HG03342 (cell line): ENCODE results near the gene RNU6-1.

Experiments
- ATAC-seq: cut with Tn5 transposase; IDR thresholded peaks from one replicate; pipeline ENCODE4 v1.9.1; 2021; ENCODE audit warnings: mild to moderate bottlenecking, moderate library complexity; ENCODE audit not compliant: unreplicated experiment

The RNU6-1 gene

DNA sequence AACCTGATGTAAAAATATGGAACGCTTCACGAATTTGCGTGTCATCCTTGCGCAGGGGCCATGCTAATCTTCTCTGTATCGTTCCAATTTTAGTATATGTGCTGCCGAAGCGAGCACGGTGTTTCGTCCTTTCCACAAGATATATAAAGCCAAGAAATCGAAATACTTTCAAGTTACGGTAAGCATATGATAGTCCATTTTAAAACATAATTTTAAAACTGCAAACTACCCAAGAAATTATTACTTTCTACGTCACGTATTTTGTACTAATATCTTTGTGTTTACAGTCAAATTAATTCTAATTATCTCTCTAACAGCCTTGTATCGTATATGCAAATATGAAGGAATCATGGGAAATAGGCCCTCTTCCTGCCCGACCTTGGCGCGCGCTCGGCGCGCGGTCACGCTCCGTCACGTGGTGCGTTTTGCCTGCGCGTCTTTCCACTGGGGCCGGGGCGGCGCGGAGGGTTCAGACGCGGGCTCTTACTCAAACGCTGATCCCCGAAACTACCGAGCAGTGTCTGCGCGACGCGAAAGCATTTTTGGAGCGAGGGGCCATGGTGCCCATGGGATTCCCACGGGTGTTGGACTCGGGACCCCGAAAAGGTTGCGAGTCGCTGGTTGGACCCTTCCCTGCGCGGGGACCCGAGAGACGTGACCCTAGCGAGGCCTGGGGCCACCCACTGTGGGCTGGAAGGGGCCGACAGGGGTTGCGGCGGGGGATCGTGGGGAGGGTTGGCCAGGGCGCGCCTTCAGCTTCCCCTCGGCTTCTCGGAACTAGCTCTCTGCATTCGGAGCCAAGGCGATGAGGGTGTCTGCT is at the start of gene RNU6-1:
Gene RNU6-1, minus strand, starts transcription at position 117 of the 820 bp plus-strand sequence.
- ATAC-seq = peak; percentile 83

- no peak for ATAC-seq
Measured at GRCh38 chr15:67887776-67888175, 47.9 kb upstream of the RNU6-1 start.

- no peak for ATAC-seq
Measured at GRCh38 chr15:67885861-67886260, 46.0 kb upstream of the RNU6-1 start.

GRCh38 chr15:67885175-67885523 is 45.3 kb upstream of the RNU6-1 start:
- no peak for ATAC-seq

- no peak for ATAC-seq
Measured at GRCh38 chr15:67884514-67885174, 44.8 kb upstream of the RNU6-1 start.

DNA sequence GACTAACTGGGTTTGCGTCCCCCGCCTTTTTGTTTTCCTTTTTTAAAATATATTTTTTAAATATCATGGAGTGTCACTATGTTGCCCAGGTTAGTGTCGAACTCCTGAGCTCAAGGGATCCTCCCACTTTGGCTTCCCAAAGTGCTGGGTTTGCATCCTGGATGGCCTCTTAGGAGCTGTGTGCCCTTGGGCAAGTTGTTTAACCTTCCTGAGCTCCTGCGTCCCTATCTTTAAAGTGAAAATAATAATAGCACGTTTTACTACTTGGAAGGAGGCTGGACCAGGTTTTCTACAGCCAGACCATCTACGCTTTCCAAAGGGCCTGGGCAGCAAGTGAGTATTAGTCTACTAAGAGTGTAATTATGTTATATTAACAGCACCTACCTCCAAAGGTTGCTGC is 44.2 kb upstream of the RNU6-1 start:
- no peak for ATAC-seq

GRCh38 chr15:67883234-67883773 is 43.5 kb upstream of the RNU6-1 start:
- ATAC-seq = no peak

DNA sequence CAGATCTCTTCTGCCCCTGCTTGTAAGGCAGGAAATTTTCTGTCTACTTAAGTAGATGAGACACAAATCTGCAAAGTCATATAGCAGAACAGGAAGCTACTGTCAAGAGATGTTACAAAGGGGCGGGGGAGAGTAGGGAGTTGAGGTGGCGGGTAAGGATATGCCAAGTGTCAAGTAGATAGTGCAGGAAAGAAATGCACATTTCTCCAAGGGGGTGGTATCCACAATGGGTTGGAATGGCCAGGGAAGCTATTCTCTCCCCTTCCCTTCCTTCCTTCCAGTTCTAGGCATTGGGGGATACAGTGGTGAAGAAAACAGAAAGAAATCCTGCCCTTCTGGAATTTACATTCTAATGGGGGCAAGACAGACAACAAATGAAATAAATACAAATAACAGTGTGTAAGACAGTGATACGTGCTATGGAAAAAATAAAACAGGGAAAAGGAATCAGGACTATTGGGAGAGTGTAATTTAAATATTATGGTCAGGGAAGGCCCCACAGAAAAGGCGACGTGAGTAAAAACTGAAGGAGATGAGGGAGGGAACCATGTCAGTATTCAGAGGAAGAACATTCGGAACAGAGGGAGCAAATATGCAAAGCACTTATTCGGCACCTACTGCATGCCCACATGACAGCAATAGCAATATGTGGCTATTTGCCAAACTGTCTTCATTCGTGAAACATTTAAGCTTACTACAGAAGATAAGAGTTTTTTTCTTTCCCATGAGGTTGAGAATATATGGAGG is 42.8 kb upstream of the RNU6-1 start:
- no peak for ATAC-seq

GRCh38 chr15:67880651-67881182 is 40.9 kb upstream of the RNU6-1 start:
- ATAC-seq = no peak

DNA sequence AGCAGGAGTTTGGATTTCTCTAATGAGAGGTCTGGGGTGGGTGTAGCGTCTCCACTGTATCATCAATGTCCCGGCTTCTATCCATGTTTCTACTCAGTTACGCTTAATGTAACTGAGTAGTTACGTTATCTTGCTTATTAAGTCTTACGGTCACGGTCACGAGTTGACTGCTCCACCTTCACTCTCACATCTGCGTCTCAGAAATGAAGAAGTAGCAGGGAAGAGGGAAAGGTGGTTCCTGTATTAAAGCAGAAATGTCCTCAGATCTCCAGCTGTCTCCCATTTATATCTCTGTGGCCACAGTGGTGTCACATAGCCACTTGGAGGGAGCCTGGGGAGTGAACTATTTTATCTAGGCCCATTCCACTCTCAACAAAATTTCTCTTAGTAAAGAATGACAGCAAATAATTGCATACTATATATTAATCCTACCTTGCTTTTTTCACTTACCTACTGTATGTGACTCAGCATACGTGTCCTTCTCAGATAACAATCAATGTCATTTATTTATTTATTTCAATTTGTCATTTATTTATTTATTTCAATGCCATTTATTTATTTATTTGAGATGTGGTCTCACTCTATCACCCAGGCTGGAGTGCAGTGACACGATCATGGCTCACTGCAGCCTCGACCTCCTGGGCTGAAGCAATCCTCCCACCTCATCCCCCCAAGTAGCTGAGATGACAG is 39.7 kb upstream of the RNU6-1 start:
- ATAC-seq = no peak

DNA sequence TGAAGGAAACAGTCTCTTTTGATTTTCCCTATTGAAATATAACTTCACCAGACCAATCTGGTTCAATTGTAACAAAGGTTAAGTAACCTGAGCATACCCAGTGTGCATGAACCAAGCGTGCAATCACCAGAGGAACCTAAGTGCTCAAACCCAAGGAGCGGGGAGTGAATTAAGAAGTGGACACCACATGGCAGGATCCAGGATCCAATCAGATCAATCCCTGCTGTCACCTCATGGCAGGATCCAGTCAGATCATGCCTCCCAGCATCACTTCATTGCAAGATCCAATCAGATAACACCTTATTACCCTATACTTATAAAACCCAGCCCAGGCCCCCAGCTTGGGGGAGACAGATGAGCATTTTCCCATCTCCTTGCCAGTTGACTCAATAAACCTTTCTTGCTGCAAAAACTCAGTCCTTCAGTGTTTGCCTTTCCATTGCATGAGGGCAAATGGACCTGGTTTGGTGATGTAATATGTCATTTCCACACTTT is 38.9 kb upstream of the RNU6-1 start:
- no peak for ATAC-seq

- ATAC-seq = no peak
Measured at GRCh38 chr15:67873777-67874176, 33.9 kb upstream of the RNU6-1 start.

- ATAC-seq = no peak
Measured at GRCh38 chr15:67870868-67871408, 31.1 kb upstream of the RNU6-1 start.

DNA sequence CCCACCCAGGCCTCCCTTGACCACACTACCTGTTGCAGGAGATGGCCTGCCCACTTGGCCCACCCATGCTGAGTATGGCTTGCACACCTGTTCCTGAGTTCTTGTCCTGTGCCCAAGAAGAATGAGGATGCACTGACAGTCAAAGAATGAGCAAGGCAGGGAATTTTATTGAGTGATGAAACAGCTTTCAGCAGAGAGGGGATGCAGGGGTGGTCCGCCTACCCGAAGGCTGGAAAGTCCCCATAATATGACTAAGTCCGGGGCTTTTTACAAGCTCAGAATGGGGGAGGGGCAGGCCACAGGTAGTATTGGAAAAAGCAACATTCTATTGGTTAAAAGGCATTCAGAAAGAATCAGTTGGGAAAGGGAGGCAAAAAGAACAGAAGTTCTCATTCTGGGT is 29.9 kb upstream of the RNU6-1 start:
- no peak for ATAC-seq

- no peak for ATAC-seq
Measured at GRCh38 chr15:67865766-67866165, 25.9 kb upstream of the RNU6-1 start.

DNA sequence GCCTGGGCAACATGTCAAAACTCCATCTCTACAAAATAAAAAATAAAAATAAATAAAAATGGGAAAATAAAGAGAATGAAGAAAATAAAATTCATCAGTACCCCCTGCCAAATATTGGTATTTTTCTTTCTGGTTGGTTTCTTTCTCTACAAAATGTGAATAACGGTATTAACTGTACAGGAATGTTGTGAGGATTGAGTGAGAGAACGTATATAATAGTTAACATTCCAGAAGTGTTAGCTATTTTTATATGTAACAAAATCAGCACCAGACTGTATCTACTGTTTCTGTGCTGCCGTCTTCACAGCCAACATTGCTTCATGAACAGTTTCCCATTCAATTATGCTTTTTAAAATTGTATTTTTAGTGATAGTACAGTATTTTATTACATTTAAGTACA is 25.5 kb upstream of the RNU6-1 start:
- ATAC-seq = no peak

- peak; percentile 73 for ATAC-seq
Measured at GRCh38 chr15:67863442-67863987, 23.7 kb upstream of the RNU6-1 start.

DNA sequence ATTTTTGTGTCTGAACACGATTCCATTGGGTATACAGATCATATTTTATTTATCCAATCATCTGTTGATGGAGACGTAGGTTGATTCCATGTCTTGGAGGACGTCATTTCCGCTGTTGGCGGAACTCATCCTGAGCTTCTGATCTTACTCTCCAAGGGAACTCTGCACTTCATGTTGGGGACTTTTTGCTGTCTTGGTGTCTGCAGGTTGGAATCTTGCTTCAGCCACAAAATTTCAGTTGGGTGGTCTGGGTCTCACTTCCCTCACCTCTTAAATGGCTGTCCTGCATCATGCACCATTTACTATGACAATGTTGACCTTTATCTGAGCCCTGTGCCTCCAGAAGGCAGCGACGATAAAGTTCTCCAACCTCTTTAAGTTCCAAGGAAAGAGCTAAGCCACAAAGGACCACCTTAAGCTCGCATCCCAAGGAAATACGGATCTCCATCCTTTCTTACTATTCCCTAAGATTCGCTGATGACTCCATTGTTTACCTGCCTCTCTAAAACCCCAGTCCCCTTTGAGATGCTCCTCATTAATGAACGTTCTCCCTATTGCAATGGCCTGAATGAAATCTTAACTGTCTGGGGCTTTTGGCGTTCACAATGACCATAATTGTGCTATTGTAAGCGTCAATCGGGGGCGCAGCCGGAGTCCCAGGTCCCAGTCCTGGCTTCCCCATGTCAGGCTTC is 23.1 kb upstream of the RNU6-1 start:
- peak; percentile 31 for ATAC-seq

- no peak for ATAC-seq
Measured at GRCh38 chr15:67861983-67862382, 22.1 kb upstream of the RNU6-1 start.
